Measurements from ENCODE around the gene AP1S3. TPM values are rescaled to one million over a fixed set of nuclear protein-coding genes. Genes with fewer than 3 reads are reported as not detected.

The AP1S3 gene
- total RNA-seq, 1 donor from 2014 or later: 4.1 TPM

DNA sequence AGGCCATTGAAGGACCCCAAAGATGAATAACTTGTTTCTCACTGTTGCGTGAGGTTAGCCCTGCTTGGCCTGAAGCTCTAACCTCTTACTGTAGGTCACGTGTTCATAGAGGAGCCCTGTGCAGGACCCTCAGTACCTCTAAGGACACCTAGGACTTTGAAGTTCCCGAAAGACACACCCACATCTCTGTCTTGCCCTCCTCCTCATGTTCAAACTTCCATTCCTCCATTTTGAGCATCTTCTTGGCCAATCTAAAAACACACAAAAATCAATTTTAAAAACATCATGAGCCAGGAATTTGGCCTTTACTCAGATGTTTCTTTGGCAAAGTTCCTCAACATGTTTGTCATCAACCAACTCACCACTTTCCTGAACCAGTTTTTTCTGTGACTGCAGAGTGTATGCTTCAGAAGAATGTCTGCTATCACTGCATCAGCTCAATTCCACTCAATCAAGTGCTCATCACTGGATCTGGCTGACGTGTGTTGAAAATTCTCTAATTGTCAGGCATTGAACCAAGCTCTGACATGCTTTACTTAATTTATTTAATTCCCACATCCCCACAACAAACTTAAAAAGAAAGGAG, 101.6 kb downstream of the AP1S3 start:
- H3K36me3 Mint-ChIP-seq (ENCODE audit: low read depth): no peaks in the 10 kb centered on the region
- H3K27ac Mint-ChIP-seq (ENCODE audit: unreplicated experiment): no peak overlapping the region
- peaks cover 11% of the 10 kb centered on the region for H3K4me1 Mint-ChIP-seq
- H3K9me3 Mint-ChIP-seq: peaks cover 5% of the 10 kb centered on the region
- no peak overlapping the region for H3K4me3 Mint-ChIP-seq
- H3K27me3 Mint-ChIP-seq (ENCODE audit: low read depth): no peaks in the 10 kb centered on the region
- DNase-seq (ENCODE audit: low read depth, low spot score): no peak
- no peak for TF ChIP-seq CTCF (conservative IDR thresholded peaks at IDR 0.05)

DNA sequence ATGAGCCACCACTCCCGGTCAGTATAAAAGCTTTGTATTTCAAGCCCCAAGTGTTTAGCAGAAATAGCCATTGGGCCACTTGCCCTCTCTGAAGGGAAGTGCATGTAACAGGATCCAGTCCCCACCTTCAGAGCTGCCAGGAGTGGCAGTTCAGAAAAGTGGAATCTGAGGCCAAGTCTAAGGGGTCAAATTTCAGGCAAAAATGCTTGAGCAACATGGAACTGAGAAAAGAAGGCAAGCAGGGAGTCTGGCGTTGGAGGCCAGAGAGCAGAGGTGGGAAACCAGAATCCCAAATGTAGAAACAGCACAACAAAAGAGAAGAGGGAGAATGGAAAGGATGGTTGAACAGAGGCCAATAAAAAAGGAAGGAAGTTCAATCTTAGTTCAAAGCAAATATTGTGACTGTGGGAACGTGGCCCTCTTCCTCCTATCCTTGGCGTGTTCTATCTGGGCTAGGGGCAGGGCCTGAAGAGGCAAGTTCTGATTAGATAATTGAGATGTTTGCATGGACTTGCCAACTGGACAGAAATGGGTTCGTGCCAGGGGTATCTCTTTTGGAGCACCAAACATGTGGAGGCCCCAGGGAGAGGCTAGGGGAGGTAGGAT, 102.2 kb downstream of the AP1S3 start:
- Mint-ChIP-seq H3K9me3 (peaks cover 5% of the 10 kb centered on the region), H3K27me3 (ENCODE audit: low read depth) (no peaks in the 10 kb centered on the region), H3K4me3 (no peak overlapping the region), H3K4me1 (peaks cover 16% of the 10 kb centered on the region), H3K36me3 (ENCODE audit: low read depth) (no peaks in the 10 kb centered on the region), H3K27ac (ENCODE audit: unreplicated experiment) (no peak overlapping the region)
- TF ChIP-seq CTCF (conservative IDR thresholded peaks at IDR 0.05): no peak
- no peak for DNase-seq (ENCODE audit: low read depth, low spot score)

- H3K4me1 Mint-ChIP-seq: peaks cover 16% of the 10 kb centered on the region
- no peak for TF ChIP-seq CTCF (conservative IDR thresholded peaks at IDR 0.05)
- H3K27me3 Mint-ChIP-seq (ENCODE audit: low read depth): no peaks in the 10 kb centered on the region
- no peaks in the 10 kb centered on the region for H3K36me3 Mint-ChIP-seq (ENCODE audit: low read depth)
- no peak overlapping the region for H3K4me3 Mint-ChIP-seq
- no peak for DNase-seq (ENCODE audit: low read depth, low spot score)
- H3K9me3 Mint-ChIP-seq: peaks cover 5% of the 10 kb centered on the region
- H3K27ac Mint-ChIP-seq (ENCODE audit: unreplicated experiment): no peak overlapping the region
Measured at GRCh38 chr2:223734346-223734745, 103.0 kb downstream of the AP1S3 start.

- no peak for TF ChIP-seq CTCF (conservative IDR thresholded peaks at IDR 0.05)
- Mint-ChIP-seq H3K27me3 (ENCODE audit: low read depth) (no peaks in the 10 kb centered on the region), H3K9me3 (peaks cover 3% of the 10 kb centered on the region)
Measured at GRCh38 chr2:223732346-223732745, 105.0 kb downstream of the AP1S3 start.

DNA sequence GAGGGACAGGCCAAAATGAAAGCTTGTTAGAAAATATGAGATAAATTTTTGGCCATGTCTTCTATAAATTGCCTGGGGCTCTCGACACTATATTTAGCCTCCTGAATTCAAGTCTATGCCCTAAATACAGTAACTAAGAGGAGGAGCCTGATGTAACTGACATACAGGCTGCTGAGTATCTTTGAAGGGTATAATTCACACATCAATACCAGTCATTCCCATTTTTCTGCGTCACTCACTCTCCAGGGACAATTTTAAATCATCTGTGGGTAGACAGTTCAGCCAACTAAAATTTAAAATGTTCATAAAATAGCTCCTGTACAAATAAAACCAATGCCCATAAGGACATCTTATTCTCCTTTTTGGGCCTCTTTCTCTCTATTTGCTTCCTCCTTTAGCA, 105.9 kb downstream of the AP1S3 start:
- H3K36me3 Mint-ChIP-seq (ENCODE audit: low read depth): no peaks in the 10 kb centered on the region

More at GRCh38 chr2:223732346-223732745, 105.0 kb downstream of the AP1S3 start:
- no peaks in the 10 kb centered on the region for H3K36me3 Mint-ChIP-seq (ENCODE audit: low read depth)
- H3K27ac Mint-ChIP-seq (ENCODE audit: unreplicated experiment): no peak overlapping the region
- H3K4me1 Mint-ChIP-seq: peaks cover 26% of the 10 kb centered on the region
- H3K4me3 Mint-ChIP-seq: no peak overlapping the region
- no peak for DNase-seq (ENCODE audit: low read depth, low spot score)

More for the DNA sequence above, 105.9 kb downstream of the AP1S3 start:
- Mint-ChIP-seq H3K27me3 (ENCODE audit: low read depth) (no peaks in the 10 kb centered on the region), H3K9me3 (peaks cover 3% of the 10 kb centered on the region), H3K4me1 (peaks cover 34% of the 10 kb centered on the region), H3K4me3 (no peak overlapping the region), H3K27ac (ENCODE audit: unreplicated experiment) (no peak overlapping the region)
- no peak for TF ChIP-seq CTCF (conservative IDR thresholded peaks at IDR 0.05)
- DNase-seq (ENCODE audit: low read depth, low spot score): no peak

Measured in neural crest cell (in vitro differentiated cells).